Nephron progenitor cell (in vitro differentiated cells): Measurements from ENCODE around the gene POPDC2.

ENCODE experiments used
- DNase-seq: peaks from one replicate; pipeline ENCODE4 v3.0.0; 2021
- H3K27ac Mint-ChIP-seq: 2 replicates; pipeline ENCODE4 v1.8.0; 2021; ENCODE audit warnings: mild to moderate bottlenecking, moderate library complexity, mixed read lengths
- H3K27me3 Mint-ChIP-seq: 2 replicates; pipeline ENCODE4 v1.8.0; 2021; ENCODE audit warnings: mild to moderate bottlenecking, low read depth, mixed read lengths; ENCODE audit not compliant: poor library complexity
- H3K36me3 Mint-ChIP-seq: 2 replicates; pipeline ENCODE4 v1.8.0; 2021; ENCODE audit warnings: low read depth, mixed read lengths
- H3K4me1 Mint-ChIP-seq: 2 replicates; pipeline ENCODE4 v1.8.0; 2021; ENCODE audit warnings: mixed read lengths
- H3K4me3 Mint-ChIP-seq: 2 replicates; pipeline ENCODE4 v1.8.0; 2021; ENCODE audit warnings: mild to moderate bottlenecking, moderate library complexity, mixed read lengths
- H3K9me3 Mint-ChIP-seq: 2 replicates; pipeline ENCODE4 v1.8.0; 2021; ENCODE audit warnings: mild to moderate bottlenecking, moderate library complexity, mixed read lengths
- CTCF ChIP-seq: fragments of 200-600 bp; sonication (generic); IDR thresholded peaks from 2 replicates; pipeline ENCODE4 v1.5.0; 2021; ENCODE audit warnings: antibody characterized with exemption

POPDC2 gene

GRCh38 chr3:119628390-119628789 is 32.0 kb downstream of the POPDC2 start:
- peaks cover 5% of the 10 kb centered on the region for H3K9me3 Mint-ChIP-seq
- H3K27ac Mint-ChIP-seq, result no peak overlapping the region
- H3K36me3 Mint-ChIP-seq, result no peaks in the 10 kb centered on the region
- H3K4me1 Mint-ChIP-seq, result peaks cover 21% of the 10 kb centered on the region
- TF ChIP-seq CTCF, result no peak
- DNase-seq, result no peak
- no peak overlapping the region for H3K4me3 Mint-ChIP-seq
- peaks cover 20% of the 10 kb centered on the region for H3K27me3 Mint-ChIP-seq

GRCh38 chr3:119627461-119627860 is 32.9 kb downstream of the POPDC2 start:
- no peak overlapping the region for H3K4me3 Mint-ChIP-seq
- DNase-seq, result no peak
- H3K9me3 Mint-ChIP-seq, result peaks cover 5% of the 10 kb centered on the region
- H3K4me1 Mint-ChIP-seq, result peaks cover 15% of the 10 kb centered on the region
- no peak overlapping the region for H3K27ac Mint-ChIP-seq
- no peak for TF ChIP-seq CTCF
- no peaks in the 10 kb centered on the region for H3K36me3 Mint-ChIP-seq
- peaks cover 20% of the 10 kb centered on the region for H3K27me3 Mint-ChIP-seq

- no peaks in the 10 kb centered on the region for H3K36me3 Mint-ChIP-seq
- no peak overlapping the region for H3K4me3 Mint-ChIP-seq
- H3K9me3 Mint-ChIP-seq, result peaks cover 5% of the 10 kb centered on the region
- no peak for TF ChIP-seq CTCF
- no peak overlapping the region for H3K27ac Mint-ChIP-seq
- DNase-seq, result no peak
- H3K27me3 Mint-ChIP-seq, result peaks cover 19% of the 10 kb centered on the region
- peaks cover 10% of the 10 kb centered on the region for H3K4me1 Mint-ChIP-seq
Measured at GRCh38 chr3:119626196-119626595, 34.2 kb downstream of the POPDC2 start.

- H3K9me3 Mint-ChIP-seq, result peaks cover 5% of the 10 kb centered on the region
- H3K27ac Mint-ChIP-seq, result peak overlapping the region; percentile 16
- no peak for TF ChIP-seq CTCF
- H3K36me3 Mint-ChIP-seq, result no peaks in the 10 kb centered on the region
- no peak for DNase-seq
- peaks cover 16% of the 10 kb centered on the region for H3K27me3 Mint-ChIP-seq
- H3K4me3 Mint-ChIP-seq, result no peak overlapping the region
- peaks cover 10% of the 10 kb centered on the region for H3K4me1 Mint-ChIP-seq
Measured at GRCh38 chr3:119625451-119626153, 34.8 kb downstream of the POPDC2 start.

- H3K4me1 Mint-ChIP-seq, result peaks cover 10% of the 10 kb centered on the region
- H3K27me3 Mint-ChIP-seq, result peaks cover 18% of the 10 kb centered on the region
- DNase-seq, result no peak
- H3K4me3 Mint-ChIP-seq, result no peak overlapping the region
- H3K9me3 Mint-ChIP-seq, result peaks cover 5% of the 10 kb centered on the region
- H3K36me3 Mint-ChIP-seq, result no peaks in the 10 kb centered on the region
- no peak for TF ChIP-seq CTCF
- no peak overlapping the region for H3K27ac Mint-ChIP-seq
Measured at GRCh38 chr3:119624002-119624720, 36.2 kb downstream of the POPDC2 start.
